Activated naive CD4-positive, alpha-beta T cell treated with anti-CD3 and anti-CD28 coated beads, Interleukin-2, amount 50 U/mL, for 72 hours (primary cell): ENCODE data around the gene C14orf132. TPM values are rescaled to one million over a fixed set of nuclear protein-coding genes. Genes with fewer than 3 reads are reported as not detected.
"Not testable (repeated sequence)": the region's sequence is repeated elsewhere in the genome, so short reads cannot be mapped to it uniquely, and the experiment has no call there.

Source experiments
- ATAC-seq, 2 donors: fragments of 150-1000 bp; cut with Tn5 transposase; 2 replicates each; pipeline ENCODE4 v1.10.0; 2021; ENCODE audit warnings: mild to moderate bottlenecking in 2 of 2, moderate library complexity in 2 of 2
- DNase-seq, 2 donors: peaks; one replicate each; pipeline ENCODE4 v3.0.0; 2021 to 2022; ENCODE audit warnings: low spot score in 2 of 2
- H3K27ac Mint-ChIP-seq, 2 donors: one replicate each; pipeline ENCODE4 v1.8.0; 2022; ENCODE audit warnings: mild to moderate bottlenecking in 2 of 2, mixed read lengths in 2 of 2
- H3K36me3 Mint-ChIP-seq, 2 donors: one replicate each; pipeline ENCODE4 v1.8.0; 2022; ENCODE audit warnings: mixed read lengths in 2 of 2
- H3K9me3 Mint-ChIP-seq, 2 donors: one replicate each; pipeline ENCODE4 v1.8.0; 2022; ENCODE audit warnings: mixed read lengths in 2 of 2
- total RNA-seq, 2 donors: library from RNA; stranded (reverse); gene quantifications; one replicate each; pipeline ENCODE4 v1.2.3, GENCODE V29; 2022

C14orf132 gene
- total RNA-seq, result 10 to 100 TPM in 1 of 2 donors, 1 to 10 TPM in 1; 1.9 to 10.4 TPM

DNA sequence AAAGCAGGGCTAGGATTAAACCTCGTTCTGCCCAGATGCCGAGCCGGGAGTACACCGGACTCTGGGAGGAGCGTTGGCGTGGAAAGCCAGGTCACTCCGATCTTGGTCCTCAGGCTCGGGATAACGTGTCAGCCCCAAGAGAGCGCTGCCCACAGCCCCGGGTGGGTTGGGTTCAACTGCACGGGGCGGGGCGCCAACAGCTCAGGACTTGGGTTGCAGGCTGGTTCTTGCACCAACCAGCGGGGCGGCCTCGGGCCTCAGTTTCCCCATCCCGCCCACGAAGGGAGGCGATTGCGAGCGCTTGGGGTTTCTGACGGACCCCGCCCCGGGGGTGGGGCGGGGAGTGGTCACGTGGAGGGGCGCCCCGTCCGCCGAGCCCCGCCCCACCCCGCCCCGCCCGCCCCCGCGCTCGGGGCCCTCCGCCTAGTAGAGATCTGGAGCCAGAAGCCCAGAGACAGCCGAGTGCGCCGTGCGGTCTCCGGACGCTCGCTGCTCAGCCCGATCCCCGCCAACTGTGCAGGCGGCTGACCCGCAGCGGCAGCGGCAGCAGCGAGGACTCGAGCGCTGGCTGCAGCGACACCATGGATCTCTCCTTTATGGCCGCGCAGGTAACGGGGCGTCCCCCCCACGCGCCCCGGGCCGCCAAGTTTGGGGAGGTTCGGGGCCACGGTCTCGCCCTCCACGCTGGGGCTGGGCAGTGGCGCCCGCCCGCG lies at the start of gene C14orf132:
C14orf132 (plus strand) TSS at position 443 of the 713 bp plus-strand sequence; CDS start at position 582, 139 bp downstream.
- H3K36me3 Mint-ChIP-seq, result peaks cover 0 to 4% of the 10 kb centered on the region in 2 donors
- peak; percentile 91 to 95 for ATAC-seq
- H3K27ac Mint-ChIP-seq, result peak within 1 kb of the TSS; percentile 36 to 59
- peak; percentile 62 to 73 for DNase-seq
- peaks cover 0 to 4% of the 10 kb centered on the region in 2 donors for H3K9me3 Mint-ChIP-seq

DNA sequence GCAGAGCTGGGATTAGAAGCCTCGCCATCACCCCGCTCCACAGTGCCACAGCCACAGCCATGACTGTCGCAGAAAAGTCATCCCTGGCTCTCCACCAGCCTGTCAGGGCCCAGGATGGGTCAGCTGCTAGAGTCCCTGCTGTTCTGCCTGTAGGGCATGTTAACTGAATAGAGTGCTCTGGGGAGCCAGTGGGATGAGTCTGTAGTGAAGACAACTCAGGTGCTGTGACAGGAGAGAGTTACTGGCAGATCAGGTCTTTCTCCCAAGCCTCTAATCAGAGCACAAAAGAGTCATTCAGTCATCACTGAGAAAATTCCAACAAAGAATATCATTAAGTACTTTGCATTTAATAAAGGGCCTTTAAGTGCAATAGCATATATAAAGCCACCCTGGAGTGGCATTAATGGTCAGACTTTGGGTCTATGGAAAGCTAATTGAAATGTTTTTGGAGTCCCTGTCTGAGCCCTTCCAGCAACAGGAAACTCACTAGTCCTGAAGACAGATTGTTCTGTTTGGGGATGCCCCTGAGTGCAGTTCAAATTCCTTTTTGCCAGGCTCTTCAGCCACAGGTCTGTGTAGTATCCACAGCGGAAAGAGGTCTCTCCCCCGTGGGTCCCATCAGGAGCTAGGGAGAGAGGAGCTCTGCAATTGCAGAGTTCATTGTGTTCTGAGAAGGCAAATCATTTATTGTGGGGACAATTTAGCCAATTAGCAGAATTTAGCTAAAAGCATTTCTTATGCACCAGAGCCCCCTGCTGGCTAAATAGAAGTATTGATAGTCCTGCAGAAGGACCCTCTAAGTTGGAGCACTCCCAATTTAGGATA lies 45.2 kb upstream of the C14orf132 start:
- DNase-seq (peak in 1 of 2 donors; percentile 17), ATAC-seq (no peak)
- H3K27ac Mint-ChIP-seq, result no peak overlapping the region
- peaks cover 10 to 21% of the 10 kb centered on the region in 2 donors for H3K9me3 Mint-ChIP-seq
- peaks cover 11 to 21% of the 10 kb centered on the region in 2 donors for H3K36me3 Mint-ChIP-seq

DNA sequence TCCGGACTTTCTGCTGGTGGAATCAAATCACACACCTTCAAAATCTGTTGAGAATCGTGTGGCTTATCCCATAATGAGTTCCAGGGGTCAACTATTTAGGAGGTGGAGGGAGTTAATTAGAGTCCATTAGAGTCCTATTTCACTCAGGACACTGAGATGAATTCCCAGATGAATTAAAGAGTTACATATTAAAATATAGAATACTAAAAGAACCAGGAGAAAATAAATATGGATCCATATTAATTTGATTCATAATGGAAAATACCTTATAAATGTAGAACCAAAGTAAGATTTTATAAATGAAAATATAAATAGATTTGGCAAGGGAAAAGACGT lies 44.6 kb upstream of the C14orf132 start:
- DNase-seq (no peak), ATAC-seq (no peak)
- H3K27ac Mint-ChIP-seq, result no peak overlapping the region
- H3K36me3 Mint-ChIP-seq, result peaks cover 11 to 21% of the 10 kb centered on the region in 2 donors
- peaks cover 10 to 21% of the 10 kb centered on the region in 2 donors for H3K9me3 Mint-ChIP-seq

DNA sequence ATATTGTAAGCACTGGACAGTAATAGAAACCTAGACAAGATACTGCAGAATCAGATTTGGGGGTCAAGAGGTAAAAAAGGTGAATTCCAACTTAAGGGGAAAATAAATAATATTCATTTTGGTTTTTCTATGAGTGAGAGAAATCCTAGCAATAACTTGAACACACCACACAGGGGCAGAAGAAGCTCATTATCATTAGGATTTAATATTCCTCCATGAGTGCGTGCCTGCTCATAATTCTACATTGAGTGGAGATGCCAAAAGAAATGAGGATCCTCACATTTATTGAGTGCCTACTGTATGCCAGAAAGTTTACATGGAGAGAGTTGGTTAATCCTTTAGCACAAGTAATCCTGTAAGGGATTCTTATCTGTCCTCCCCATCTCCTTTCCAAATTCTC lies 40.5 kb upstream of the C14orf132 start:
- H3K9me3 Mint-ChIP-seq, result peaks cover 0 to 9% of the 10 kb centered on the region in 2 donors
- no peak overlapping the region for H3K27ac Mint-ChIP-seq
- ATAC-seq (no peak), DNase-seq (no peak)
- peaks cover 0 to 12% of the 10 kb centered on the region in 2 donors for H3K36me3 Mint-ChIP-seq

DNA sequence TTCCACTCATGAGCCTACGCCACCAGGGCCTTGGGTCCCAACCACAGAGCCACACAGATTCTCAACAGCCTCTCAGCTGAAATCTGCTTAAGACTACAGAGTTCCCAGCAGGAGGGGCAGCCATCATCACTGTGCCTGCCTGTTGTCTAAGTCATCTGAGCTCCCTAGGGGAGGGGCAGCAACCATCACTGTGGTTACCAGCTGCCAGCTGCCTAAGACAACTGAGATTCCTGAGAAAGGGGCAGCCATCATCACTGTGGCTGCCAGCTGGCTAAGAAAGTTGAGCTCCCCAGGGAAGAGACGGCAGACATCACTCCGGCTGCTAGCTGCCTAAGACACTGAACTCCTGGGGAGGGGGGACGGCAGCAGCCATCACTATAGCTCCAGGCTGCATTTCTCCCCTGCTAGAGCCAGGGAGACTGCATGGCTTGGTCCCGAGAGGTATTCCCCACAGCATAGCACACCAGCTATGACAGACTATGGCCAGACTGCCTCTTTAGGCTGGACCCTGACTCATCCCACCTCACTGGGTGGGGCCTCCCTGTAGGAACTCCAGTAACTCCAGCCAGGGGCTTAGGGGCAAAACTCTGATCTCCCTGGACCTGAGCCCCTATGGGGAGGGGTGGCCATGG lies 37.2 kb upstream of the C14orf132 start:
- H3K9me3 Mint-ChIP-seq, result peaks cover 5 to 14% of the 10 kb centered on the region in 2 donors
- ATAC-seq (no peak), DNase-seq (no peak)
- peaks cover 0 to 24% of the 10 kb centered on the region in 2 donors for H3K36me3 Mint-ChIP-seq
- H3K27ac Mint-ChIP-seq, result no peak overlapping the region

DNA sequence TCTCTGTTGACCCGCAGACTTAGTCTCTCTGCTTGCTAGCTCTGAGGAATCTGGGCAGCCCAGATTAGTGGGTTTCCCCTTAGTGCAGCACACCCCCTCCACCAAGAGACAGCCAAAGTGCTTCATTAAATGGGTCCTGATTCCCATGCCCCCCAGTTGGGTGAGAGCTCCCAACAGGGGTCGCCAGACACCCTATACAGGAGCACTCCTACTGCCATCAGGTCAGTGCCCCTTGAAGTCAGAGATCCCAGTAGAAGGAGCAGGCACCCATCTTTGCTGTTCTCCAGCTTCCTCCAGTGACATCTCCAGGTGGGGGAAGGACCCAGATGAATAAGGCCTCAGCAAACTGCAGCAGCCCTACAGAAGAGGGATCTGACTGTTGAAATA lies 36.7 kb upstream of the C14orf132 start:
- Mint-ChIP-seq H3K27ac (peak overlapping the region in 1 of 2 donors; percentile 51), H3K9me3 (peaks cover 5 to 14% of the 10 kb centered on the region in 2 donors), H3K36me3 (peaks cover 0 to 24% of the 10 kb centered on the region in 2 donors)
- DNase-seq (no peak), ATAC-seq (no peak)

DNA sequence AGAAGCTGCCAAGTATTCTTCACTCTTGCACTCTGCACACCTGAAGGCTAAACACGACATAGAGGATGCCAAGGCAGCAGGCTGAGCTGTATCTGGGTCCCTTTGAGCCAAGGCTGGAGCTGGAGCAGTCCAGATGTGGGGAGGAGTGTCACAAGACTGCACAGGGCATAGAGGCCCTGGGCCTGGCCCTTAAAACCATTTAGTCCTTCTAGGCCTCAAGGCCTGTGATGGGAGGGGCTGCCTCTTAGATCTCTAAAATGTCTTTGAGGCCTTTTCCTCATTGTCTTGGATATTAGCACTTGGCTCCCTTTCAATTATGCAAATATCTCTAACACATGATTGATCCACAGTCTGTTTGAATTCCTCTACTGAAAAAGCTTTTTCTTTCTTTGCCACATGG lies 28.0 kb upstream of the C14orf132 start:
- DNase-seq (no peak), ATAC-seq (no peak)
- Mint-ChIP-seq H3K36me3 (peaks cover 12 to 17% of the 10 kb centered on the region in 2 donors), H3K27ac (no peak overlapping the region), H3K9me3 (peaks cover 16 to 21% of the 10 kb centered on the region in 2 donors)

DNA sequence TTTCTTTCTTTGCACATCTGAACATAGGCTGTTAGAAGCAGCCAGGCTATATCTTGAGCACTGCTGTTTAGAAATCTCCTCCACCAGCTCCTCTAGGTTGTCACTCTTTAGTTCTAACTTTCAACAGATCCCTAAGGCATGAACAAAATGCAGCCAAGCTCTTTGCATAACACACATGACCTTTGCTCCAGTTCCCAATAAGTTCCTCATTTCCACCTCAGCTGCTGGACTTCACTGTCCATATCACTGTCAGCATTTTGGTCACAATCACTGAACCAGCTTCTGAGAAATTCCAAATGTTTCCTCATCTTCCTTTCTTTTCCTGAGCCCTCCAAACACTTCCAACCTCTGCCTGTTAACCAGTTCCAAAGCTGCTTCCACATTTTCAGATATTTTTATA lies 27.6 kb upstream of the C14orf132 start:
- no peak for ATAC-seq
- Mint-ChIP-seq H3K9me3 (peaks cover 16 to 21% of the 10 kb centered on the region in 2 donors), H3K36me3 (peaks cover 12 to 17% of the 10 kb centered on the region in 2 donors), H3K27ac (no peak overlapping the region)
- no peak for DNase-seq

DNA sequence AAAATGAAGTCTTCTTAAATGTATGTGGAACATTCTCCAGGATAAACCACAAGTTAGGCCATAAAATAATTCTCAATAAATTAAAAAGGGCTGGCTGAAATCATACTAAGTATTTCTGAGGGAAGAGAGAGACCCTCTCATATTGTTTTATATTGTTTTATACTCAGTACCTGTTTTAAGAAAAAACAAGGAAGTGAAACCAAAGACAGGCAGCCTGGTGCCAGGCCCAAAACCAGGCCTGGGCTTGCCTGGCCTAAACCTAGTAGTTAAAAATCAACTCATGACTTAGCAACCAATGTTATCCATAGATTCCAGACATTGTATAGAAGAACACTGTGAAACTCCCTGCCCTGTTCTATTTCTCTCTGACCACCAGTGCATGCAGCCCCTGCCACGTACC lies 26.4 kb upstream of the C14orf132 start:
- H3K27ac Mint-ChIP-seq, DNase-seq, ATAC-seq: not testable (repeated sequence)
- Mint-ChIP-seq H3K36me3 (peaks cover 12 to 17% of the 10 kb centered on the region in 2 donors), H3K9me3 (peaks cover 16 to 21% of the 10 kb centered on the region in 2 donors)

DNA sequence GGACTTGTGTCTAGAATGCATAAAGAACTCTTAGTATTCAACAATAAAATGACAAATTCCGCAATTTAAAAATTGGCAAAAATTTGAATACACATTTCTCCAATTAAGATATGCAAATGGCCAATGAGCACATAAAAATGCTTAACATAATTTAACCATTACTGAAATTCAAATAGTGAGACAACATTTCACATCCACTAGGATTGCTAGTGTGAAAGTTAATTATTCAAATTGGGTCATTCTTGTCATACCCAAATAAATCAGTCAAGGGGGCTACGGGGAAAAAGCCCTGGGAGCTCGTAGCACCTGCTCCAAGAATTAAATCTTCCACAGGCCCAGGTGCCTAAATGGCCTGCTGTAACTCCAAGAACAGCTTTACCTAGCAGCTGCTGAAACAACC lies 25.0 kb upstream of the C14orf132 start:
- ATAC-seq (no peak), DNase-seq (no peak)
- Mint-ChIP-seq H3K27ac (no peak overlapping the region), H3K9me3 (peaks cover 16 to 21% of the 10 kb centered on the region in 2 donors), H3K36me3 (peaks cover 12 to 17% of the 10 kb centered on the region in 2 donors)

DNA sequence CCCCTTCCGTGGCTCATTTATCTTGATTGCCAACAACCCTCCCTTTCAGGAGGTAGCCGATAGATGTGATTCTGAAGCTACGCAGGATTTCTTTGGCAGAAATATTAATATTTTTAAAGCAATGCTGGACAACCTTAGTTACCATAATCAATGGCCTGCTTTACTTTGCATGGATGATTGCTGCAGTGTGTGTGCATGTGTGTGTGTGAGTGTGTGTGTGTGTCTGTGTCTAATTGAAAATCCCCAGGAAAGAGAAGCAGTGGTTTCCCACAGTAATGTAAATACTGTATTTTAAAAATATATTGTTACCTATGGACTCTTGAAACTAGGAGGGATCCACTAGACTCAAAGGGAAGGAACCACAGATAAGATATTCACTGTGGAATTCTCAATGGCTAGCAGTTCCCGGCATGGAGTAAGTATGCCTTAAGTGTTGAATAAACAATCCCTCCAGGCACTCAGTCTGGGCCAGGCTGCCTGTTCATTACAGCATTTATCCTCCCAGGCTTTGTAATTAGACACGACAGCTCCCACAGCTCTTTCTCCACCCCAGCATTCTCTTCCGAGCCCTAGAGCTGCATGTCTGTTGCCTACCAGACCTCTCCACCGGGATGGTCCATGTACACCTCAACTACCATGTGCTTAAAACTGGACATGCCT lies 22.5 kb upstream of the C14orf132 start:
- Mint-ChIP-seq H3K36me3 (peaks cover 3 to 5% of the 10 kb centered on the region in 2 donors), H3K9me3 (peaks cover 2 to 6% of the 10 kb centered on the region in 2 donors), H3K27ac (no peak overlapping the region)
- no peak for ATAC-seq
- no peak for DNase-seq

DNA sequence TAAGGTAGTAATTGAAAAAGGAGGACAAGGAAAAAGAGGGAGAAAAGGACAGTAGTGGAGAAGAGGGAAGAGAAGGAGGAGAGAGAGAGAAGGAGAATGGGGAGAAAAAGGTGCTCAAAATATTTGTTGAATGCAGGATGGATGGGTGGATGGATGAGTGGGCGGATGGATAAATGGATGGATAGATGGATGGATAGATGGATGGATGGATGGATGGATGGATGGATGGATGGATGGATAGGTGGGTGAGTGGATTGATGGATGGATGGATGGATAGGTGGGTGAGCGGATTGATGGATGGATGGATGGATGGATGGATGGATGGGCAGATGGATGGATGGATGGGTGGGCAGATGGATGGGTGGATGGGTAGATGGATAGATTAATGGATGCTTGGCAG lies 21.3 kb upstream of the C14orf132 start:
- Mint-ChIP-seq H3K9me3 (no peaks in the 10 kb centered on the region), H3K27ac (no peak overlapping the region), H3K36me3 (no peaks in the 10 kb centered on the region)
- DNase-seq (no peak), ATAC-seq (no peak)

DNA sequence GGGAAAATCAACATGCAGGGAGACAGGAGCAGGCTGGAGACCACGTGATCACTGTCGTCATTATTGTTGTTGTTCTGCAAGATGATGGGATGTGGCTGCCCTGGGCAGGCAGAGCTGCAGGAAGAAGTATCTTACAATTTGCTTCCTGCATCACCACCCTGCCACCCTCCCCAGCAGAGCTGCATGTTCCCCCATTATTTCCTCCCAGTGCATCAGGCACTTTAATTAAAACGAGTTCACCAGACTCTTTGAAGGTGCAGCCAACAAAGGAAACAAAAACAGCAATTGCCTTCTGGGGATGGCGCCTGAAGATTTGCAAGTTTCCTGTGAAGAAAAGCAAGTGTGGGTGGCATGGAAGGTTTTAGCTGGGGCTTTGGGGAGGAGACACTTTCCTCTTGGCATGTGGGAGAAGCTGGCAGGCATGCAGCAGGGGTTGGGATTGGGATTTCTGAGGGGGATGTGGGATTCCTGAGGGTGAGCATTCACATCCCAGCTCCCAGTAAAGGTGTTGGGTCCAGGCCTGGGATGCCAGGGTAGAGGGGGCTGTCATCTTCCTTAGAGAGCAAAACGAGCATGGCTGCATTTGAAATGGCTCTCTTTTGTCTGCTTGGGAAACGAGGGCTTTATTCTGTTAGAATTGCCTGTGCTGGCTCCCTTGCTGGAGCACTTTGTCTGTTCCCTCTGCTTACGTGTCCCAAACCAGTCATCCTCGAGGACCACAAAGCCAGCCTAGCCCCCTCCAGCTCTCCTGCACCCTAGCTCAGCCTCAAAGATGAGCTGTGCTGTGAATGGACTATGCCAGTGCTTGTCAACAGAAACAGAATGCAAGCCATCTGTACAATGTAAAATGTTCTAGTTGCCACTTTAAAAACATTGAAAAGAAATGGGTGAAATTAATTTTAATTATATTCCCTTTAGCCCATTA lies 11.5 kb upstream of the C14orf132 start:
- no peak for DNase-seq
- H3K36me3 Mint-ChIP-seq, result no peaks in the 10 kb centered on the region
- no peak for ATAC-seq
- peak overlapping the region; percentile 36 to 65 for H3K27ac Mint-ChIP-seq
- peaks cover 0 to 6% of the 10 kb centered on the region in 2 donors for H3K9me3 Mint-ChIP-seq

DNA sequence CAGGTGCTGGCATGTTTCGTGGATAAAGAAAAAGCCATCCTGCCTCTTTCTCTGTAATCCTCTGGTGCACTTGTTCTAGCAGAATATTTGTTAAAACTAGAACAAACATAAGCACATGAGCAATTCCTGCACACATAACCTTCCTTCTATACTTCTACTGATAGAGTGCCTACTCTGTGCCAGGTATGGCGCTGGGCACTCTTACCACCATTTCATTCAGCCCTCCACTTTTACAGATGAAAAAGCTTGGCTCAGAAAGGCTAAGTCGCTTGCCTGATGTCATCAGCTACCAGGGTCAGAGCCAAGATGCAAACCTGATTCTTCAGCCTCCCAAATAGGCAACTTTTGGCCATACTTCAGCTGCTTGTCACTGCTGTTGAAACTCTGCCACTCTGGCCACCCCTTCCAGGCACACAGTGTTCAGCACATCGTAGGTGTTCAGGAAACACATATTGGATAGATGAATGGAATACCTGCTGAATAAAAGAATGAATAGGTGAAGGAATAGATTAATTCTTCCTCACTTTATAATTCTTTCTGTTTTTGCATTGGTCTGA lies 10.0 kb upstream of the C14orf132 start:
- no peak for ATAC-seq
- Mint-ChIP-seq H3K9me3 (peaks cover 0 to 6% of the 10 kb centered on the region in 2 donors), H3K36me3 (no peaks in the 10 kb centered on the region), H3K27ac (no peak overlapping the region)
- DNase-seq, result no peak

DNA sequence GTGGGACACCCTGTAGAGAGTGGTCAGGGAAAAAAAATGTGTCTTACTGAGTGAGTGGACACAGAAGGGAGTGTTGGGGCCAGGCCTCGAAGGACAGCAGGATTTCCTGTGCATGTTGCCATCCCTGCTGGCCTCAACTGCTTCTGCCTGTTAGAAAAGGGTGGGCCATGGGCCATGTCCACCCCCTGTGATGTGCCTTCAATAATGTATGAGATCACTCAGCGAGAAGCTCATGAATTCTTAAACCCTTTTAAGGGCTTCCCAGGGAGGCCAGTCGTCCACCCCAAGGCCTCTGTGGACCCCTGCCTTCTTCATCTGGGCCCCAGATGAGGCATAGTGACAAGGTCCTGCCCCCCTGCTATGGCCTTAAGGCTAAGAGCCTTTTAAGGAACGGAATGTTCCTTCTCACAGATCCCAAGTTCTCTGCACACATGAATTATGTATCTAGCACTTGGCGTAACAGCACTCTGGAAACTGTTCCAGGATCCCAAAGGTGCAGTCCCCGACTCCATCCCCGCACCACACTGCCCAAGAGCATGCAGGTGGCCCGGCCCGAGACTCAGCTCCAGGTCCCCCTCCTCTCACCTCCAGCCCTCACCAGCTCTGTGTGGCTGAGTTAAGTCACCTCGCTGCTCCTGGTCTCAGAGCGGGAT lies 8.9 kb upstream of the C14orf132 start:
- H3K36me3 Mint-ChIP-seq, result no peaks in the 10 kb centered on the region
- DNase-seq, result no peak
- H3K27ac Mint-ChIP-seq, result peak overlapping the region in 1 of 2 donors; percentile 36
- peaks cover 0 to 10% of the 10 kb centered on the region in 2 donors for H3K9me3 Mint-ChIP-seq
- no peak for ATAC-seq
